DND-41 (cell line): Measurements from ENCODE around the gene PDLIM5.
"Not testable (repeated sequence)": the region's sequence is repeated elsewhere in the genome, so short reads cannot be mapped to it uniquely, and the experiment has no call there.

Experiments
- CTCF ChIP-seq: IDR thresholded peaks from 2 replicates; pipeline ENCODE4 v1.5.1; 2012; ENCODE audit warnings: borderline replicate concordance, low read length, moderate library complexity, mild to moderate bottlenecking; ENCODE audit not compliant: poor library complexity, severe bottlenecking; ENCODE audit errors: extremely low read depth
- EZH2 ChIP-seq: IDR thresholded peaks from 3 replicates; pipeline ENCODE4 v1.6.1; 2012; ENCODE audit warnings: borderline replicate concordance, low read depth, mild to moderate bottlenecking, moderate library complexity, low read length, inconsistent platforms; ENCODE audit not compliant: severe bottlenecking

- not testable (repeated sequence) for TF ChIP-seq CTCF, EZH2
These were observed 27.1 kb downstream of the PDLIM5 start for GRCh38 chr4:94478805-94479204.
